Breast epithelium (tissue), 4 donors: ENCODE measurements around the gene TRAF5. TPM values are rescaled to one million over a fixed set of nuclear protein-coding genes. Genes with fewer than 3 reads are reported as not detected.
A peak's percentile ranks its signal among the peaks of the same experiment; 100 is the strongest.

Experiments
- DNase-seq, 2 donors: peaks; one replicate each; pipeline ENCODE4 v3.0.0-alpha.2; 2019; ENCODE audit warnings: low spot score in 2 of 2
- H3K27ac ChIP-seq, 2 donors: fragments of 200-600 bp; sonication (generic) in 1 of 2; one replicate each; pipeline ENCODE4 v1.5.1; 2016 to 2019; ENCODE audit warnings: mild to moderate bottlenecking in 1 of 2
- H3K27me3 ChIP-seq, 2 donors: fragments of 200-600 bp; sonication (generic) in 1 of 2; one replicate each; pipeline versions ENCODE4 v1.5.1 to v1.6.0; 2017 to 2019; ENCODE audit warnings: control low read depth in 1 of 2, mild to moderate bottlenecking in 1 of 2
- H3K36me3 ChIP-seq: fragments of 200-600 bp; one replicate; pipeline ENCODE4 v1.5.1; 2019
- H3K4me1 ChIP-seq, 2 donors: fragments of 200-600 bp; sonication (generic); one replicate each; pipeline ENCODE4 v1.5.1; 2016 to 2019; ENCODE audit warnings: control low read depth in 1 of 2
- H3K4me3 ChIP-seq, 3 donors: fragments of 200-600 bp; sonication (generic); 1 replicate in 2 of 3; 2 replicates in 1 of 3; pipeline ENCODE4 v1.5.1; 2016 to 2019; ENCODE audit warnings: mild to moderate bottlenecking in 3 of 3, moderate library complexity in 2 of 3
- H3K9me3 ChIP-seq, 2 donors: fragments of 200-600 bp; sonication (generic) in 1 of 2; one replicate each; pipeline ENCODE4 v1.5.1; 2016 to 2019; ENCODE audit warnings: control low read depth in 1 of 2
- CTCF ChIP-seq, 3 donors: fragments of 450-650 bp; IDR thresholded peaks; one replicate each; pipeline ENCODE4 v1.5.1; 2016 to 2017; ENCODE audit warnings: antibody characterized with exemption in 3 of 3, mild to moderate bottlenecking in 3 of 3, moderate library complexity in 3 of 3
- POLR2A ChIP-seq: fragments of 450-650 bp; IDR thresholded peaks from one replicate; pipeline ENCODE4 v1.6.1; 2016; ENCODE audit warnings: antibody characterized with exemption, mild to moderate bottlenecking, moderate library complexity
- POLR2AphosphoS5 ChIP-seq, 3 donors: sonication (generic); formaldehyde crosslinking; IDR thresholded peaks; one replicate each; pipeline ENCODE4 v1.6.1; 2017; ENCODE audit warnings: antibody characterized with exemption in 3 of 3
- intact Hi-C: fragments of 100-400 bp; cut with DNase I; formaldehyde crosslinking; loops from one replicate; pipeline ENCODE4 v1.15.1; 2023; ENCODE audit warnings: low total_unique reads
- total RNA-seq, 3 donors: library from RNA; depleted of rRNA; stranded (reverse); fragments of >200 nt; gene quantifications; one replicate each; pipeline ENCODE4 v1.1.0, GENCODE V29; 2016

TRAF5 gene
- total RNA-seq, 3 donors from 2014 or later: 10.9 to 28.8 (median 21.8) TPM

- H3K4me3 ChIP-seq: no peak overlapping the region
- H3K36me3 ChIP-seq: no peaks in the 10 kb centered on the region
- intact Hi-C loops: no loop called here
- TF ChIP-seq POLR2A (no peak), CTCF (IDR thresholded peaks at IDR 0.05) (no peak), POLR2AphosphoS5 (IDR thresholded peaks at IDR 0.05) (no peak)
- no peaks in the 10 kb centered on the region for H3K27me3 ChIP-seq
- DNase-seq: no peak
- no peaks in the 10 kb centered on the region for H3K9me3 ChIP-seq
- peak overlapping the region in 1 of 2 donors; percentile 43 for H3K27ac ChIP-seq
- peaks cover 0 to 4% of the 10 kb centered on the region in 2 donors for H3K4me1 ChIP-seq
Observed at GRCh38 chr1:211330282-211330936, 3.8 kb downstream of the TRAF5 start.

DNA sequence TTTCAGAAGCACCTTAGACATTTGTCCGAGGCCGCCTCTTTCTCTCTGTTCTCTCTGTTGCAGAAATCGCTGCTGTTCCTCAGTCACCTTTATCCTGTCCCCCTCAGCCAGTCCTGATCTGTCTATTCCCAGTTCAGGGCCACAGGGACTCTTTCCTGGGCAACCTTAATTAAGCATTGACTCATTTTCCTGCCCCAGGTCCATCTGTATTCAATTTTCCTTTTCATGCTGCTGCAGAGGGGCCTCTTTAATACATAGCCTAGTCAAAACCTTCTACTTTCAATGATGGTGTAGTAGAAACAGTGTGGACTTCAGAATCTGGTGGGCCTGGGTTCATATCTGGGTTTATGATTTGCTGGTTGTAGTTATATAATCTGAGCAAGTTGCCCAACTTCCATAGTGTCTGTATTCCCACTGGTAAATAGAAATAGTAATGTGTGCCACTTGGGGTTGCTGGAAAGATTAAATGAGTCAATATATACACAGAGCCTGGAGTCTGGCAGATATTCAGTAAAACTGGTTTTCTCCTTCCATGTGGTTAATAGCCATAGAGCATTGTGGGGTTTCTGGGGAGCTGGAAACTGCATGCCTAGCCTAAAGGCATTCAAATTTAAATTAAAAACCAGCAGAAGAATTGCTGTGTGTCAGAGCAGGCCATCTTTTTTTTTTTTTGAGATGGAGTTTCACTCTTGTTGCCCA, 4.5 kb downstream of the TRAF5 start:
- Histone ChIP-seq H3K27ac (peak overlapping the region; percentile 52 to 73), H3K36me3 (no peaks in the 10 kb centered on the region), H3K9me3 (no peaks in the 10 kb centered on the region), H3K27me3 (no peaks in the 10 kb centered on the region), H3K4me1 (peaks cover 4% of the 10 kb centered on the region in 2 donors), H3K4me3 (no peak overlapping the region)
- TF ChIP-seq POLR2A (no peak), CTCF (IDR thresholded peaks at IDR 0.05) (no peak), POLR2AphosphoS5 (IDR thresholded peaks at IDR 0.05) (no peak)
- DNase-seq: no peak
- intact Hi-C loops: no loop called here

- H3K36me3 ChIP-seq: no peaks in the 10 kb centered on the region
- TF ChIP-seq POLR2A: no peak
- TF ChIP-seq POLR2AphosphoS5 (IDR thresholded peaks at IDR 0.05): no peak
- TF ChIP-seq CTCF (IDR thresholded peaks at IDR 0.05): no peak
- no peak overlapping the region for H3K4me3 ChIP-seq
- H3K4me1 ChIP-seq: peaks cover 4% of the 10 kb centered on the region in 2 donors
- H3K9me3 ChIP-seq: no peaks in the 10 kb centered on the region
- intact Hi-C loops: no loop called here
- no peaks in the 10 kb centered on the region for H3K27me3 ChIP-seq
- no peak for DNase-seq
- H3K27ac ChIP-seq: peak overlapping the region; percentile 52 to 73
Observed at GRCh38 chr1:211332036-211332616, 5.5 kb downstream of the TRAF5 start.

DNA sequence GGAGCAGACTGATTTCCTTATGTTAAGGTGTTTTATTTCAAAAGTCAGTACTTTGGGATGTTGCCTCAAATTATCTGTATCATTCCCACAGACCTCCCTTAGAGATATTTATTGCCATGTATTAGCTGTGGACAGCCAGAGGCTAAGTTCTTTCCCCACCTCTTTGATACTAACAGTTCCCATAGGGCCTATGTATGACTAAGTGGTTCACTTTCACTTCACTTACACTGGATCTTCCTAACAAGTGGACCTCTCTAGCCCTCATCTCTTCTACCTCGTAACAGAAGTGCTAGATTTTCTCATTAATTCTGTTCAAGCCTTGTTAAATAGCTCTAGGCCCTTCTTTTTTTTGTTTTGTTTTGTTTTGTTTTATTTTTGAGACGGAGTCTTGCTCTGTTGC, 6.2 kb downstream of the TRAF5 start:
- Histone ChIP-seq H3K27me3 (no peaks in the 10 kb centered on the region), H3K4me3 (no peak overlapping the region), H3K9me3 (no peaks in the 10 kb centered on the region), H3K4me1 (peaks cover 4% of the 10 kb centered on the region in 2 donors), H3K27ac (no peak overlapping the region), H3K36me3 (no peaks in the 10 kb centered on the region)
- TF ChIP-seq POLR2AphosphoS5 (IDR thresholded peaks at IDR 0.05): no peak
- intact Hi-C loops: no loop called here
- DNase-seq: no peak

DNA sequence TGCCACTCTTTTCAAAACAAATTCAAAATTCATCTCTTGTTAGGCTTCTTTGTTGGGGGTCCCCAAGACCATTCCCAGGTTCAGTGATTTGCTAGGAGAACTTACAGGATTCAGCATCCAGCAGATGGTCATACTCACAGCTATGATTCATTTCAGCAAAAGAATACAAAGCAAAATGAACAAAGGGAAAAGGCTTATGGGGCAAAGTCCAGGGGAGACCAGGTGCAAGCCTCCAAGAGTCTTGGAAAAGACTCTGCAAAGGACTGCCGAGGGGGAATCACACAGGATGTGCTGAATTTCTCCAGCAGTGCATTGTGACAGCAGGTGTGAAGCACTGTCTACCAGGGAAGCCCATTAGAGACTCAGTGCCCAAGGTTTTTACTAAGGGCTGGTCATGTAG, 7.3 kb downstream of the TRAF5 start:
- TF ChIP-seq CTCF (IDR thresholded peaks at IDR 0.05) (no peak), POLR2A (no peak), POLR2AphosphoS5 (IDR thresholded peaks at IDR 0.05) (no peak)
- Histone ChIP-seq H3K27me3 (no peaks in the 10 kb centered on the region), H3K4me3 (no peak overlapping the region), H3K9me3 (no peaks in the 10 kb centered on the region), H3K4me1 (peaks cover 4% of the 10 kb centered on the region in 2 donors), H3K36me3 (no peaks in the 10 kb centered on the region), H3K27ac (no peak overlapping the region)
- no peak for DNase-seq
- intact Hi-C loops: no loop called here
